Endothelial cell of umbilical vein (primary cell): Measurements from ENCODE around the gene DAZAP1. TPM values are rescaled to one million over a fixed set of nuclear protein-coding genes. Genes with fewer than 3 reads are reported as not detected.

ENCODE experiments used
- BruUV-seq: library from RNA; stranded (reverse); fragments of 400-500 nt; replicated peaks from 2 replicates; lab custom pipeline; 2021; lab: Mats Ljungman, UMichigan
- CTCF ChIA-PET: fragments of 300-600, 350-600 bp; sonication (Branson Sonifier 250); formaldehyde crosslinking; loops from one replicate; lab custom pipeline; 2021; ENCODE audit warnings: antibody characterized with exemption, inconsistent platforms; lab: Charles Lee
- POLR2A ChIA-PET: fragments of 300-600, 350-600 bp; sonication (Branson Sonifier 250); formaldehyde crosslinking; loops from one replicate; lab custom pipeline; 2021; ENCODE audit warnings: antibody characterized with exemption, inconsistent platforms; lab: Charles Lee
- DNase-seq: peaks from one replicate; pipeline ENCODE4 v3.0.0-alpha.2; 2011; ENCODE audit warnings: low read depth, low spot score
- FAIRE-seq: peaks from 2 replicates; lab custom pipeline; 2011; peaks lifted over from hg19 to GRCh38; lab: Jason Lieb, UNC
- H2AFZ ChIP-seq: 2 replicates; pipeline ENCODE4 v1.6.0; 2012; ENCODE audit warnings: low read depth, low read length, control low read depth, inconsistent platforms
- H3K27ac ChIP-seq: 2 replicates; pipeline ENCODE4 v1.5.1; 2011; ENCODE audit warnings: low read depth, mild to moderate bottlenecking, control low read depth, low read length, moderate library complexity; ENCODE audit not compliant: insufficient read depth
- H3K27me3 ChIP-seq, 2 experiments: 2 replicates each; pipeline versions ENCODE4 v1.6.0 to v1.6.1; 2011; ENCODE audit warnings: low read length in 2 of 2, mixed read lengths in 1 of 2; ENCODE audit not compliant: control insufficient read depth in 2 of 2, insufficient read depth in 2 of 2
- H3K36me3 ChIP-seq, 2 experiments: 2 replicates in 1 of 2; 3 replicates in 1 of 2; pipeline ENCODE4 v1.5.1; 2011; ENCODE audit warnings: low read length in 2 of 2, mild to moderate bottlenecking in 1 of 2, moderate library complexity in 1 of 2; ENCODE audit not compliant: control insufficient read depth in 2 of 2, insufficient read depth in 2 of 2; ENCODE audit errors: extremely low read depth in 1 of 2
- H3K4me1 ChIP-seq: 3 replicates; pipeline ENCODE4 v1.5.1; 2011; ENCODE audit warnings: mild to moderate bottlenecking, low read length; ENCODE audit not compliant: control insufficient read depth, insufficient read depth; ENCODE audit errors: extremely low read depth
- H3K4me2 ChIP-seq: 2 replicates; pipeline ENCODE4 v1.6.1; 2011; ENCODE audit warnings: low read length, control low read depth, mixed read lengths; ENCODE audit not compliant: insufficient read depth
- H3K4me3 ChIP-seq, 3 experiments: fragments of 200-600 bp in 1 of 3; sonication (generic), shearing (Covaris generic) in 1 of 3; replicated peaks in 1 of 3; 2 replicates each; pipeline ENCODE4 v1.5.1; 2011 to 2016; ENCODE audit warnings: control low read depth in 3 of 3, low read length in 3 of 3, mild to moderate bottlenecking in 2 of 3, inconsistent platforms in 1 of 3, low read depth in 1 of 3, moderate library complexity in 1 of 3; ENCODE audit not compliant: insufficient read depth in 1 of 3
- H3K79me2 ChIP-seq: 2 replicates; pipeline ENCODE4 v1.6.0; 2012; ENCODE audit warnings: low read length, inconsistent platforms; ENCODE audit not compliant: control insufficient read depth, insufficient read depth
- H3K9ac ChIP-seq: replicated peaks from 2 replicates; pipeline ENCODE3; 2011; ENCODE audit warnings: low read length, control low read depth; ENCODE audit not compliant: insufficient read depth; ENCODE audit errors: extremely low read depth
- H3K9me1 ChIP-seq: replicated peaks from 3 replicates; pipeline ENCODE4 v1.6.0; 2011; ENCODE audit warnings: mild to moderate bottlenecking, low read length; ENCODE audit not compliant: control insufficient read depth, insufficient read depth; ENCODE audit errors: extremely low read depth
- H3K9me3 ChIP-seq: replicated peaks from 2 replicates; pipeline ENCODE4 v1.5.1; 2012; ENCODE audit warnings: low read length, inconsistent platforms; ENCODE audit not compliant: control insufficient read depth, insufficient read depth
- H4K20me1 ChIP-seq: replicated peaks from 2 replicates; pipeline ENCODE3; 2011; ENCODE audit warnings: mild to moderate bottlenecking, low read length; ENCODE audit not compliant: control insufficient read depth, insufficient read depth; ENCODE audit errors: extremely low read depth
- CTCF ChIP-seq, 2 donors: IDR thresholded peaks; 1 replicate in 1 of 2; 2 replicates in 1 of 2; pipeline ENCODE4 v1.5.1; 2011; ENCODE audit warnings: low read length in 2 of 2, mild to moderate bottlenecking in 2 of 2, moderate library complexity in 2 of 2, control low read depth in 1 of 2, inconsistent platforms in 1 of 2, low read depth in 1 of 2; ENCODE audit not compliant: insufficient read depth in 1 of 2; ENCODE audit errors: extremely low read depth in 1 of 2
- EZH2 ChIP-seq: IDR thresholded peaks from 2 replicates; pipeline ENCODE4 v1.6.1; 2012; ENCODE audit warnings: borderline replicate concordance, low read depth, mild to moderate bottlenecking, moderate library complexity, low read length, inconsistent platforms; ENCODE audit not compliant: severe bottlenecking
- JUN ChIP-seq: IDR thresholded peaks from 2 replicates; pipeline ENCODE4 v1.6.1; 2011; ENCODE audit warnings: borderline replicate concordance, low read depth; ENCODE audit not compliant: insufficient read length, insufficient read depth
- MAX ChIP-seq: IDR thresholded peaks from 2 replicates; pipeline ENCODE4 v1.6.1; 2011; ENCODE audit not compliant: insufficient read depth, insufficient read length
- POLR2A ChIP-seq: IDR thresholded peaks from 2 replicates; pipeline ENCODE4 v1.6.1; 2012; ENCODE audit warnings: low read depth, mild to moderate bottlenecking, control low read depth, low read length
- POLR2AphosphoS5 ChIP-seq: IDR thresholded peaks from 2 replicates; pipeline ENCODE4 v1.6.1; 2012; ENCODE audit warnings: low read depth, mild to moderate bottlenecking, control low read depth, low read length, moderate library complexity; ENCODE audit not compliant: insufficient read depth
- dilution Hi-C: fragments of 300-500 bp; cut with MboI; formaldehyde crosslinking; loops from one replicate; pipeline ENCODE4 v1.15.0; 2019; ENCODE audit warnings: low sequenced_read_pairs; ENCODE audit not compliant: extremely low pct_ligation_motif_present
- intact Hi-C: fragments of 100-400 bp; cut with micrococcal nuclease; formaldehyde crosslinking; loops from one replicate; pipeline ENCODE4 v1.10.0; 2022
- polyA plus RNA-seq, 4 experiments: library from polyadenylated mRNA; depleted of rRNA in 3 of 4; stranded (reverse) in 3 of 4; unstranded in 1 of 4; fragments of >200 nt; gene quantifications; 2 replicates each; pipeline versions ENCODE4 v1.2.1 to v1.2.3, GENCODE V29; 2011 to 2012; ENCODE audit warnings: missing spikeins in 1 of 4
- total RNA-seq: library from RNA; stranded (reverse); gene quantifications from 2 replicates; pipeline ENCODE4 v1.2.3, GENCODE V29; 2021

Gene DAZAP1
- total and polyA plus RNA-seq, 2 donors (not counting 3 experiments of a cell fraction or from before 2014, with no cell fraction given): 50.1 to 187 TPM

DNA sequence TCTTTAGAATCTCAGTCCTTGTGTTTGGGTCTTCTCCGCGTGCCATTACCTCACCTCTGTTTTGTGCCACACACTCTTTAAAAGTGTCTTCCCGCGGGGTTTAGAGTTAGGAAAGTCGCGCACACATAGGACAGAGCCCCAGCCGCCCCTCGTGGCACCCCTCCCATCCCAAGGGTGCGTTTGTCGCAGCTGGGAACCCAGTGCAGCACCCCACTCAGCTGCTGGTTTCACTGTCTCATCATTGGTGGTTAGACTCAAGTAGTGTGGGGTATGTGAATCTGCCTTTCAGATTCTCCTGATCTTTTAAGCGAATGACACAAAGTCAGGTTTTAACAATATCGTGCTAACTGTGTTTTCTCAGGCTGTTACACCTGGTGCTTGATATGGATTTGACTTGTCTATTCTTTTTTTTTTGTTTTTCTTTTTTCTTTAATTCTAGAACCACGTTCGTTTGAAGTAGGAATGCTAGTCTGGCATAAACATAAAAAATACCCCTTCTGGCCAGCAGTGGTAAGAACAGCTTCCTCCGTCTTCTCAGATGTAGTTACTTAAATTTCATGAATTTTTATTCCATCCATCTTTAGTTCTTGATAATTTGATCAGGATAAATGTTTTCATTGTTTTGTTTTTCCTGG is 43.2 kb upstream of the DAZAP1 start:
- Histone ChIP-seq H3K27ac (no peak overlapping the region), H3K4me3 (no peak overlapping the region), H3K79me2 (no peaks in the 10 kb centered on the region), H3K36me3 (peaks cover 0 to 28% of the 10 kb centered on the region in 2 experiments), H3K4me2 (no peak overlapping the region), H4K20me1 (no peaks in the 10 kb centered on the region), H3K27me3 (no peaks in the 10 kb centered on the region), H3K4me1 (peaks cover 7% of the 10 kb centered on the region), H3K9me1 (no peaks in the 10 kb centered on the region), H2AFZ (no peak overlapping the region), H3K9me3 (no peaks in the 10 kb centered on the region), H3K9ac (no peak overlapping the region)
- dilution Hi-C loops: no loop called here
- ChIA-PET POLR2A (no interaction called here), CTCF (interaction anchor here (0.6 to 1.9 kb wide), 7 partner anchors 9 to 120 kb away, joined by 3 to 9 read pairs (median 5); a partner anchor contains a TSS)
- FAIRE-seq: peak; percentile 65
- DNase-seq: no peak
- intact Hi-C loops: no loop called here
- no peak for TF ChIP-seq EZH2
- no peak for TF ChIP-seq JUN
- no peak for TF ChIP-seq CTCF (IDR thresholded peaks at IDR 0.05; ENCODE audit: extremely low read depth in 1 of 2, insufficient read depth in 1 of 2, low read depth in 1 of 2, low read length in 2 of 2)
- no peak for TF ChIP-seq POLR2AphosphoS5
- no peak for TF ChIP-seq POLR2A
- TF ChIP-seq MAX: no peak
- BruUV-seq: no TSS peak
